Astrocyte (in vitro differentiated cells and primary cell): ENCODE data around the gene ASCL2. TPM values are rescaled to one million over a fixed set of nuclear protein-coding genes. Genes with fewer than 3 reads are reported as not detected.

Source experiments
- DNase-seq: peaks from one replicate; pipeline ENCODE4 v3.0.0-alpha.2; 2010; ENCODE audit warnings: low read depth
- FAIRE-seq: peaks from 2 replicates; lab custom pipeline; 2011; peaks lifted over from hg19 to GRCh38; lab: Jason Lieb, UNC
- H2AFZ ChIP-seq: 2 replicates; pipeline ENCODE4 v1.6.0; 2012; ENCODE audit warnings: low read depth, low read length, inconsistent platforms
- H3K27ac ChIP-seq: 2 replicates; pipeline ENCODE4 v1.5.1; 2011; ENCODE audit warnings: low read depth, low read length, inconsistent platforms
- H3K27me3 ChIP-seq: 2 replicates; pipeline ENCODE4 v1.6.0; 2011; ENCODE audit warnings: low read length, inconsistent platforms; ENCODE audit not compliant: insufficient read depth
- H3K36me3 ChIP-seq: 2 replicates; pipeline ENCODE4 v1.5.1; 2011; ENCODE audit warnings: low read length, inconsistent platforms; ENCODE audit not compliant: insufficient read depth
- H3K4me1 ChIP-seq: 2 replicates; pipeline ENCODE4 v1.5.1; 2011; ENCODE audit warnings: low read length, inconsistent platforms; ENCODE audit not compliant: insufficient read depth
- H3K4me2 ChIP-seq: 2 replicates; pipeline ENCODE4 v1.6.0; 2012; ENCODE audit warnings: low read length, inconsistent platforms
- H3K4me3 ChIP-seq: 2 replicates; pipeline ENCODE4 v1.5.1; 2011; ENCODE audit warnings: low read depth, mild to moderate bottlenecking, low read length, inconsistent platforms; ENCODE audit not compliant: insufficient read depth
- H3K79me2 ChIP-seq: 2 replicates; pipeline ENCODE4 v1.6.0; 2012; ENCODE audit warnings: mild to moderate bottlenecking, low read length, inconsistent platforms; ENCODE audit not compliant: insufficient read depth
- H3K9ac ChIP-seq: 2 replicates; pipeline ENCODE4 v1.6.0; 2012; ENCODE audit warnings: mild to moderate bottlenecking, low read length, inconsistent platforms
- H3K9me3 ChIP-seq: 2 replicates; pipeline ENCODE4 v1.5.1; 2012; ENCODE audit warnings: low read depth, mild to moderate bottlenecking, low read length, inconsistent platforms; ENCODE audit not compliant: insufficient read depth
- H4K20me1 ChIP-seq: 2 replicates; pipeline ENCODE4 v1.6.0; 2012; ENCODE audit warnings: low read length, inconsistent platforms; ENCODE audit not compliant: insufficient read depth
- H3K27ac Mint-ChIP-seq: one replicate; pipeline ENCODE4 v1.8.0; 2021; ENCODE audit warnings: mild to moderate bottlenecking, mixed read lengths; ENCODE audit not compliant: unreplicated experiment
- H3K27me3 Mint-ChIP-seq: one replicate; pipeline ENCODE4 v1.8.0; 2021; ENCODE audit warnings: low read depth, mixed read lengths; ENCODE audit not compliant: unreplicated experiment
- H3K36me3 Mint-ChIP-seq: one replicate; pipeline ENCODE4 v1.8.0; 2021; ENCODE audit warnings: low read depth, mixed read lengths; ENCODE audit not compliant: unreplicated experiment
- H3K4me1 Mint-ChIP-seq: one replicate; pipeline ENCODE4 v1.8.0; 2021; ENCODE audit warnings: low read depth, mixed read lengths; ENCODE audit not compliant: unreplicated experiment
- H3K4me3 Mint-ChIP-seq: one replicate; pipeline ENCODE4 v1.8.0; 2021; ENCODE audit warnings: mild to moderate bottlenecking, moderate library complexity, mixed read lengths; ENCODE audit not compliant: unreplicated experiment
- H3K9me3 Mint-ChIP-seq: one replicate; pipeline ENCODE4 v1.8.0; 2021; ENCODE audit warnings: mild to moderate bottlenecking, mixed read lengths; ENCODE audit not compliant: unreplicated experiment
- CTCF ChIP-seq: IDR thresholded peaks from 2 replicates; pipeline ENCODE4 v1.5.1; 2011; ENCODE audit warnings: low read depth, mild to moderate bottlenecking, inconsistent platforms, low read length, moderate library complexity; ENCODE audit not compliant: insufficient read depth
- EZH2 ChIP-seq: IDR thresholded peaks from 2 replicates; pipeline ENCODE4 v1.6.1; 2012; ENCODE audit warnings: mild to moderate bottlenecking, low read length, inconsistent platforms; ENCODE audit not compliant: insufficient read depth
- total RNA-seq: library from RNA; stranded (reverse); gene quantifications from 2 replicates; pipeline ENCODE4 v1.2.1, GENCODE V29; 2021

The ASCL2 gene
- total RNA-seq, 1 donor from 2014 or later: not detected

DNA sequence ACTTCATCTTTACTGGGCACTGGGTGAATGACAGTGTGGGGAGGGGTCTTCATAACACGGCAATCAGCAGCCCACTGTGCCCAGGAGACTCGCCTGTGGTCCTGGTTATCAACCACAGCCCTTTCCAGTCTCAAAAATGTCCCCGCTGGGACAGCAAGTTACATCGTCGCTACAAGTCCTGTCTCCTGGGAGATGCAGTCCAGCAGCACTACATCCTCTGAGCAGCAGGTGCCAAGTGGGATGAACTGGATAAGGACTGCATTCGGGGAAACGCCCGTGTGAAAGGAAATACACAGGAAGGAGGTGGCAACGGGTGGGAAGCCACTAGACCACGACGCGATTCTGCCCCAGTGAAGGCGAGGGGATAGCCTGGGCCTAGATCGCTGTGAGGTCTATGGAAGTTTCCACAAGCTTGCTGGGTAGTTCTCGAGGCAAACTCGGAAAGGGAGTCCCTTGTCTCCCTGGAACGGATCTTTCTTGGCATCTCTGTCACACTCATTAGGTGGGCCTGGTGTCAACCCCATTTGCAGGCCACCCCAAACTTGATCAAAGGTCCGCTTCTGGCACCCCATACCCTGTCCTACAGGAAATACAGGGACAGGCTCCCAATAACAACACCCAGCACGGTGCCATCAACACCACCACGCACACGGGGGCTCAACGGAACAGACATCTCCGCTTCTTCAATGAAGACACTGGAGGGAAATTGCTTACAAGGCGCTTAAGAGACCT, 4.4 kb downstream of the ASCL2 start:
- H3K27ac Mint-ChIP-seq: no peak overlapping the region

DNA sequence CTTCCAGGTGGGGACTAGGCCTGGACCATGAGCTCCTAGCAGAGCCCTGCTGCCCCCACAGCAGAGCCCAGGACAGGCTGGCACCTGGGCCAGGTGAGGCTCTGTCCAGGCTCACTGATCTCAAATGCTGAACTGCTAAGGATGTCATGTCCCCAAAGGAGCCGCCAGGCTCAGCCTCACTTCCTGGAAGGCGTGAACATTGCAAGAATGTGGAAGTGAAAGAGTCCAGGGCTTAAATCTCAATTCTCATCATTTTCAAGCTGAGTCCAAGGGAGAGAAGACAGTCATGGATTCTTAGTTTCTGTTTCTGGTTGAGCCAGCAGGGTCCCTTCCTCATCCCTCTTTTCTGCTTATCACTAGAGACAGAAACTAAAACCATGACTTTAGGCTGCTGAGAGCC, 5.0 kb downstream of the ASCL2 start:
- H3K36me3 Mint-ChIP-seq: no peaks in the 10 kb centered on the region
- no peaks in the 10 kb centered on the region for H3K4me1 Mint-ChIP-seq
- H3K9me3 ChIP-seq: no peaks in the 10 kb centered on the region

More for the DNA sequence above, 4.4 kb downstream of the ASCL2 start:
- Mint-ChIP-seq H3K9me3 (peaks cover 10% of the 10 kb centered on the region), H3K27me3 (peaks cover 51% of the 10 kb centered on the region), H3K36me3 (no peaks in the 10 kb centered on the region), H3K4me3 (no peak overlapping the region), H3K4me1 (no peaks in the 10 kb centered on the region)
- Histone ChIP-seq H3K9me3 (no peaks in the 10 kb centered on the region), H3K27me3 (peaks cover 18% of the 10 kb centered on the region), H2AFZ (no peak overlapping the region), H3K4me3 (no peak overlapping the region), H3K9ac (no peak overlapping the region), H3K4me1 (no peaks in the 10 kb centered on the region), H4K20me1 (no peaks in the 10 kb centered on the region), H3K4me2 (no peak overlapping the region), H3K36me3 (no peaks in the 10 kb centered on the region), H3K79me2 (no peaks in the 10 kb centered on the region), H3K27ac (no peak overlapping the region)
- FAIRE-seq (no peak), DNase-seq (no peak)
- no peak for TF ChIP-seq CTCF
- no peak for TF ChIP-seq EZH2

More for the DNA sequence above, 5.0 kb downstream of the ASCL2 start:
- no peak overlapping the region for H3K4me3 ChIP-seq
- no peak for FAIRE-seq
- Mint-ChIP-seq H3K9me3 (peaks cover 10% of the 10 kb centered on the region), H3K4me3 (no peak overlapping the region), H3K27ac (no peak overlapping the region), H3K27me3 (peaks cover 48% of the 10 kb centered on the region)
- H4K20me1 ChIP-seq: no peaks in the 10 kb centered on the region
- no peaks in the 10 kb centered on the region for H3K4me1 ChIP-seq
- H3K4me2 ChIP-seq: no peak overlapping the region
- no peaks in the 10 kb centered on the region for H3K36me3 ChIP-seq
- no peak overlapping the region for H2AFZ ChIP-seq
- H3K27me3 ChIP-seq: peaks cover 18% of the 10 kb centered on the region
- no peaks in the 10 kb centered on the region for H3K79me2 ChIP-seq
- DNase-seq: no peak
- H3K27ac ChIP-seq: no peak overlapping the region
- H3K9ac ChIP-seq: no peak overlapping the region
- TF ChIP-seq CTCF: no peak
- TF ChIP-seq EZH2: no peak
